Measurements from ENCODE around the gene SETD2.
"Not testable (repeated sequence)": the region's sequence is repeated elsewhere in the genome, so short reads cannot be mapped to it uniquely, and the experiment has no call there.

Gene SETD2

DNA sequence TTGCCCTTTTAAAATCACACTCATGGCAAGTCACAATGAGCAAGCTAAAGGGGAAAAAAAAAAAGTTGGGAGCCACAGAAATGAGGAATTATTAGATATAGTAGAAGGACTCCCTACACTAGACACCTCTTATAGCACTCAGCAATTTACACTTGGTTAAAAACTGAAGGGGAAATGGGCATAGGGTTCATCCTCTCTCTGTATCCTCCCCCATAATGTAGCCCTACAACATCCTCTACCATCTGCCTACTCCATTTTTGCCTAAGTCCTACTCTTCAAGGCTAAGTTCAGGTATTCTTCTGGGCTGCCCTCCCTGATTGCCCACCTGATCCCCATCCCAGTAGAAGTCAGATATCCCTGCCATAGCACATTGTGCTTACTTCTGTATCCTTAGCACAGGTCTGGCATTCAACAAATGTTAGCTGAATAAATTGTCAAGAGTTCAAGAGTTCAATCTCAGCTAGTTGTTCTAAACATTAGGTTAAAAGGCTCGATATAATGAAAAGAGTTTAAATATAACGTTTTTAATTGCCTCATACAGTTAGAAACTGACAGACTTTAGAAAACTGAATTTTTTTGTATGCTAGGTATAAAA lies 14.5 kb downstream of the SETD2 start:
- no peak for DNase-seq (ENCODE audit: low read depth)

DNA sequence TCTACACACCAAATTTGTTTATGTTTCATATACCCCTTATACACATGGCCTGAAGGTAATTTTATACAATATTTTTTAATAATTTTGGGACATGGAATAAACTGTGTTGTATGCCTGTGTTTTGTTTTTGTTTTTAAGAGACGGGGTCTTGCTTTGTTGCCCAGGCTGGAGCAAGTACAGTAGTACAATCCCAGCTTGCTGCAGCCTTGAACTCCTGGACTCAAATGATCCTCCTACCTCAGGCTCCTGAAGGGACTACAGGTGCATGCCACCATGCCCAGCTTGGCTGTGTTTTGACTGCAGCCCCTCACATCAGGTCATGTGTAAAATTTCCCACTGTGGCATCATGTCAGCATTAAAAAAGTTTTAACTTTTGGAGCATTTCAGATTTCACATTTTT lies 18.6 kb downstream of the SETD2 start:
- DNase-seq (ENCODE audit: low read depth), result no peak

DNA sequence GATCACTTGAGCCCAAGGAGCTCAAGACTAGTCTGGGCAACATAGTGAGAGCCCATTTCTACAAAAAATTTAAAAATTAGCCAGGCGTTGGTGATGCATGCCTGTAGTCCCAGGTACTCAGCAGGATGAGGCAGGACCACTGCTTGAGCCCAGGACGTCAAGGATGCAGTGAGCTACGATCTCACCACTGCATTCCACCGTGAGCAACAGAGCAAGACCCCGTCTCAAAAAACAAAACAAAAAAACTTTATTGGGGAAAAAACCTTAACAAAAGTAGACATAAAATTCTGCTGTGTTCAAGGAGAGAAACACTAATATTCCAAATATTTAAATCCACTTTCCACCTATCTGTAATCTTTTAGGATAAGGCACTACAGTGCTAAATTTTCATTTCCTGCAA lies 20.8 kb downstream of the SETD2 start:
- DNase-seq (ENCODE audit: low read depth), result no peak

DNA sequence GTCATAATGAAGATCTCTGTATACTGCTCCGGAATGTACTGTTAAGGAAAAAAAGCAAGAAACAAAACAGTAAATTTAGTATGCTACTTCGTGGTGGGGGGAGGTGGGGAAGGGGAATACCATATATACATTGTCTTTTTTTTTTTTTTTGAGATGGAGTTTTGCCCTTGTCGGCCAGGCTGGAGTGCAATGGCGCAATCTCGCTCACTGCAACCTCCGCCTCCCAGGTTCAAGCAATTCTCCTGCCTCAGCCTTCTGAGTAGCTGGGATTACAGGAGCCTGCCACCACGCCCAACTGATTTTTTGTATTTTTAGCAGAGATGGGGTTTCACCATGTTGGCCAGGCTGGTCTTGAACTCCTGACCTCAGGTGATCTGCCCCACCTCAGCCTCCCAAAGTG lies 21.4 kb downstream of the SETD2 start:
- not testable (repeated sequence) for DNase-seq (ENCODE audit: low read depth)

DNA sequence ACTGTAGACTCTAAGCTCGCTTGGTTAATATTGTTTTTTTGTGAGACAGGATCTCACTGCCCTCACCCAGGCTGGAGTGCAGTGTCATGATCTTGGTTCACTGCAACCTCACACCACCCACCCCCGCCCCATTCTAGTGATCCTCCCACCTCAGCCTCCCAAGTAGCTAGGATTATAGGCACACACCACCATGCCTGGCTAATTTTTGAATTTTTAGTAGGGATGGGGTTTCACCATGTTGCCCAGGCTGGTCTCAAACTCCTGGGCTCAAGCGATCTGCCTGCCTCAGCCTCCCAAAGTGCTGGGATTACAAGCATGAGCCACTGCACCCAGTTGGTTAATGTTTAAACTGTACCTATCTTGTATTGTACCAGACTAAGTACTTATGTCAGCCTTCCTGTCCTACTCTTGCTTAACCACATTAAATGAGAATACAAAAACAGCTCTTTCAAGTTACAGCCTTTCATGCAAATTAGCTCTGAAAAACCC lies 22.9 kb downstream of the SETD2 start:
- DNase-seq (ENCODE audit: low read depth), result not testable (repeated sequence)

DNA sequence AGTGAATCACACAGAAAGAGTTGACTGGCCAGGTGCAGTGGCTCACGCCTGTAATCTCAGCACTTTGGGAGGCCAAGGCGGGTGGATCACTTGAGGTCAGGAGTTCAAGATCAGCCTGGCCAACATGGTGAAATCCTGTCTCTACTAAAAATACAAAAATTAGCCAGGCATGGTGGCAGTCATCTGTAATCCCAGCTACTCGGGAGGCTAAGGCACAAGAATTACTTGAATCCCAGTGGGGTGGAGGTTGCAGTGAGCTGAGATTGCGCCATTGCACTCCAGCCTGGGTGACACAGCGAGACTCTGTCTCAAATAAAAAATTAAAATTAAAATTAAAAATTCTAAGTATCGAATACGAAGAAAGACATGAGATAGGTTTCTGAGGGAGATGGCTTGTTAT lies 23.4 kb downstream of the SETD2 start:
- not testable (repeated sequence) for DNase-seq (ENCODE audit: low read depth)

DNA sequence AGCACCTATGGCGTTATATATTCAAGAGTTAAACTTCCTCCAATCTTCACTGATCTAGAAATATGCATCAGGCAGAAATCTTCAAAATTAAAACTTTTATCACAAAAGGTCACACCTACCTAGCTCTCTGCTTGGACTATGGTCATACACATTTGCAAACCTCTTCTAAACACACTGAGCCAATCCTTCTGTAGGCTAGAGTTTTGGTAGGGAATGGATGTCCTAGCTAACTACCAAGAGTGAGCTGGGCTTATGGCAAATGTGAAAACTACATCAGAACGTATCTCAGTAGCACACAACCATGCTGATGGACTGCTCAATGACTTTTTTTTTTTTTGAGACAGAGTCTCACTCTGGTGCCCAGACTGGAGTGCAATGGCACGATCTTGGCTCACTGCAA lies 29.6 kb downstream of the SETD2 start:
- DNase-seq (ENCODE audit: low read depth), result no peak

DNA sequence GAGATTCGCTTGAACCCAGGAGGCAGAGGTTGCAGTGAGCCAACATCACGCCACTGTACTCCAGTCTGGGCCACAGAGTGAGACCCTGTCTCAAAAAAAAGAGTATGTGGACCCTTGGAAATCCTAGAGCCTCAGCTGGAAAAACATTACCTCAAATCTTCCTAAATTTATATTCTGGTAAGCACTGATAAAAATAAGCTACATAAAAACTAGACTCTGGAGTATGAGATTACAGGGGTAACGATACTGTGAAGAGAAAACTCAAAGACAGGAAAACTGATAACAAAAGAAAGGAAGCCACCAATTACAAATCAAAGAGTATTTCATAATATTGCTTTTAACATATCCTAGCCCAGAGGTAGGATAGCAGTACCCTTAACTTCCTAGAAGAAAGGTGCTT lies 30.3 kb downstream of the SETD2 start:
- no peak for DNase-seq (ENCODE audit: low read depth)

DNA sequence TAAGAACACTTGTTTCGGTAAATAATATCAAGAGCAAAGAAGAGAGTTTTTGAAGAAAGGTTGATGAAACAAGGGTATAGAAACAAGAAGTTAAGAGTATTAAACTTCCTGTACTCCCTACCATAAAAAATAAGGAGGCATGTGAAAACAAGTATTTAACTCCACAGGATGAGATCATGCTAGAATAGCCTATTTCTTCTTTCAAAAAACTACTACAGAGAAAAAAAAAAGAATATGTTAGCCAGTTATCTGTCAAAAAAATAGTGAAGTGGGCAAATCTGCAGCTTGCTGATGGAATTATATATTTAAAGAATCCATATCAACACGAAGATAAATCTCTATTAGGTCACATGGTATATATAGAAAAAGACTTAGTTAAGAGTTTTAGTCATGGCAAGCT lies 33.4 kb downstream of the SETD2 start:
- DNase-seq (ENCODE audit: low read depth), result no peak

DNA sequence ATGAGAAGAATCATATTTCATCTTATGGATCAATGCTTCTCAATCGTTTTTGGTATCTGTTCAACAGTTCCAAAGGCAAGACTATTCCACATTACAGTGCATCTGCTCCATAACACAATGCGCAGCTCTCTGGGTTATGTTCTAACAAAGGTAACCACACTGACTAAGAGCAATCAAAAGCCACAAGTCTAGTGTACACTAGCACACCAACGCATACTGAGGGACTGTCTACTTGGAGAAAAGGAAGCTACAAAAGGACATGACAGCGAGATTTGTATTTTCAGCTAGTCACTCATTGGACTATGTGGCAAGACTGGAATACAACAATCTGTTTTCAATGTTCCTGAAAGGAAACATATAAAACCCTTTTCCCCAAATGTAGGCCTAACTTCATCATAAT lies 35.8 kb downstream of the SETD2 start:
- no peak for DNase-seq (ENCODE audit: low read depth)

DNA sequence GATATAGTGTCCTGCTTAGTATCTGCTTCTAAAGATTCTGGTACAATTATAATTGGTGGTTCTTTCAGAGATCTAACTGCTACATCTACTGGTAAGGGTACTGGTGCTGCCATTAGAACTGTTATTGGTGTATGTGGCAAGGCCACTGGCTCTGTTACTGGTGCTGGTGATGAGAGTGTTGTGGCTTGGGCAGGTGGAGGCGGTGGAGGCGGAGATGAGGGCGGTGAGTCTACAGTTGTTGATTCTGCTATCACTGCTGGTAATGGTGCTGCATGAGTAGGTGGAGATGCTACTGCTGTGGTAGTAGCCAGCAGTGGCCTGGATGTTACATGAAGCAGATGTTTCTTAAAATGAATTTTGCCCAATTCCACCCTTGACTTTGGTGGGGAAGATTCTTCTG lies 40.1 kb downstream of the SETD2 start:
- DNase-seq (ENCODE audit: low read depth), result no peak

DNA sequence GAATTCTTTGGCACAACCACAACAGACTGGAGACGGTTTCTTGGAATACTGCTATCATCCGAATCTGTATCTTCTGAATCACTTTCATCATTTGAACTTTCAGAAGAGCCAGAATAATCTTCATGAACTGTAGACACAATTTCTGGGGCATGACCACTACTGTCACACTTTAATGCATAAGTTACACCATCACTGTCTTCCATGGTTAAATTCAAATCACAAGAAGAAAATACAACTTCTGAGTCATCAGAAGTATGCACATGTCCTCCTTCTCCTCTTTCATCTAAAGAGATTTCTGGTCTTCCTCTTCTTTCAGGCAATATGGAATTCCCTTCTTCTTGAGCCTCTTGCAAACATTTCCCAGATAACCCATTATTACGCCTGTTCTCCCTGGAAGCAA lies 42.5 kb downstream of the SETD2 start:
- DNase-seq (ENCODE audit: low read depth), result no peak

DNA sequence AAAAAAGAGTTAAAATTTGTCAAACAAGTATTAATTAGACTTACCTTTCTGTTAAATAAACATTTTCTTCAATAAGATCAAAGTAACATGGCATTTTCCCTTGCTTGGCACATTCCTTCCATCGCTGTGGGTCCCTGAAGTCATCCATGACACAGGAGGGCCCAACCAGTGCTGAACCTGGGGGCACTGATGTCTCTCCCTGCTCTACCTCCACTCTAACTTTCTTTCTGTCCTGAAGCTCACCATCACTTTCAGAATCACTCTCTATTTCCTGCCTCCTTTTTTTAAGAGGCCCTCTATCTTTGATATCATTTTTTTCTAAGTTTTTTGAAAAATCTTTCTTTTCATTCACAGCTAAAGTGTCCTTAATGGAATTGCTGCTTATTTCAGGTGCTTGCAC lies 43.8 kb downstream of the SETD2 start:
- DNase-seq (ENCODE audit: low read depth), result no peak

DNA sequence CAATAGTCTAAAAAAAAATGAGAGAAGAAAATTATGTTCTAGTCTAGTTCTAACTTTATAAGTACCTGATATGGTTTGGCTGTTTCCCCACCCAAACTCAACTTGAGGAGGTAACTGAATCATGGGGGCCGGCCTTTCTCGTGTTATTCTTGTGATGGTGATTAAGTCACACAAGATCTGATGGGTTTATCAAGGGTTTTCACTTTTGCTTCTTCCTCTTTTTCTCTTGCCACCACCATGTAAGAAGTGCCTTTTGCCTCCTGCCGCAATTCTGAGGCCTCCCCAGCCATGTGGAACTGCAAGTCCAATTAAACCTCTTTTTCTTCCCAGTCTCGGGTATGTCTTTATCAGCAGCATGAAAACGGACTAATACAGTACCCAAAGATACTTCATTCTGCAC lies 44.5 kb downstream of the SETD2 start:
- DNase-seq (ENCODE audit: low read depth), result not testable (repeated sequence)

DNA sequence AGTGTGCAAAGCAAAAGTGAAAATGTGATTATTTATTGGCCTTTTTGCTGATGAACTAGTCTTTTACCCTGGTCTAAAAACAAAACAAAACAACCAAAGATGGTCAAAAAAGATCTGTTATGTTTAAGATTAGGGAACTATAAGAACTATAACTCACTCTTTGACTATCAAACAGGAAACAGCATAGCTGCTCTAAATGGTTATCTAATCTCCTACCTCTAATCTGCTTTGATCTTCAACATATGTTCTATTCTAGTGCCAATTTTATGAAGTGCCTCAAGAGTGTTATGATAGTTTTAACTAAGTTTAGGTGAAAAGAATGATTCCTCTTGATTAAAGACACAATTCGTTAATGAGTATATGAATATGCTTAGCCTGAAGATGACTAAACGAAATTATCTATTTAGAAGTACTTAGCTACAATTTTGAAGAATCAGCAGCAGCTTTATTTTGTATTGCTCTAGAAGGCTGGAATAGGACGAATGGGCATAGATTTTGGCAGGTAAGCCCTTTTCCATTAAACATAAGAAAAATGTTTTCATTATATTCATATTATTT lies 46.0 kb downstream of the SETD2 start:
- no peak for DNase-seq (ENCODE audit: low read depth)

DNA sequence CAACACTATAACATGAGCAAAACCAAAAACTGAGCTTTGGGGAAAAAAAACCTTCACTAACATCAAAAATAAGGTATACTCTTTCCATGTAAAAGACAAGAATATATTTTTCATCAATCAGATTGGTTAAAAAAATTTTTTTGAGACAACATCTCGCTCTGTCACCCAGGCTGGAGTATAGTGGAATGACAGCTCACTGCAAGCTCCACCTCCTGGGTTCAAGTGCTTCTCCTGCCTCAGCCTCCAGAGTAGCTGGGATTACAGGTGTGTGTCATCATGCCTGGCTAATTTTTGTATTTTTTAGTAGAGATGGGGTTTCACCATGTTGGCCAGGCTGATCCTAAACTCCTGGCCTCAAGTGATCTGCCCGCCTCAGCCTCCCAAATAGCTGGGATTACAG lies 48.4 kb downstream of the SETD2 start:
- DNase-seq (ENCODE audit: low read depth), result not testable (repeated sequence)

DNA sequence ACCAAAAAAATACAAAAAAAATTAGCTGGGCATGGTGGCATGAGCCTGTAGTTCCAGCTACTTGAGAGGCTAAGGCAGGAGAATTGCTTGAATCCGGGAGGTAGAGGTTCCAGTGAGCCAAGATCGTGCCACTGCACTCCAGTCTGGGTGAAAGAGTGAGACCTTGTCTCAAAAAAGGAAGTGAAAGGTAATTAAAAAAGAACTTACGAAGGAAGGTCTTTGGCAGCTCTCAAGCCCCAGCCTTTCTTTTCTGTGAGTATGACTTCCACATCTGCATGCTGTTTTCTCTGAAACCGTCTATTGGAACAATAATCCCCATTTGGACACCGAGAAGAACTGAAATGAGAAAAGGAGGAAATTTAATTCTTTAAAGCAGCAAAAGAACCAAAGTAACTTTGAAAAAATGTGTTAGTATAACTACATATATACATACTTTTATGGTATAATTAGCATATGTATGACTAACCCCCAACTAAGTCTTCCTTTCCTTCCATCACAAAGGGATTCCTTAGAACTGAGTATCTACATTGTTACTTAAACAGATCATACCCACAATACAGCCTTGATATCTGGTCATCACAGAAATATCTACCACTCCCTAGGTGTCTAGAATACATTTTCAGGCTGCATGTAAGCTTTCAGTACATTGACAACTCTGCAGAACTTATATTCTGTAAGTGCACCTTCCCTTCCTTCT lies 50.1 kb downstream of the SETD2 start:
- no peak for DNase-seq (ENCODE audit: low read depth)

DNA sequence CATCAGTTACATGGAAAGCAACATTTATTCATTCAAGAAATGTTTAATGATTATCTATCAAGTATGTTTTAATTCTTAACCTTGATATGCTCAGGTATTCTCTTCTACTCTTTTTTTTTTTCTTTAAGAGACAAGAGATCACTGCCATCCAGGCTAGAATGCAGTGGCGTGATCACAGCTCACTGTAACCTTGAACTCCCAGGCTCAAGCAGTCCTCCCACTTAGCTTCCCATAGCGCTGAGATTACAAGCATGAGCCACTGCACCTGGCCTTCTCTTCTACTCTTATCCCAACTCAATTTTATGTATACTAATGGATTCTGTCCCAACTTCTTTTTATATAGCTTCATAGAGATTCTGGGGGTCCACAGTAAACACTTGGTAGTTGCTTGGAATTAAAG lies 50.9 kb downstream of the SETD2 start:
- no peak for DNase-seq (ENCODE audit: low read depth)

DNA sequence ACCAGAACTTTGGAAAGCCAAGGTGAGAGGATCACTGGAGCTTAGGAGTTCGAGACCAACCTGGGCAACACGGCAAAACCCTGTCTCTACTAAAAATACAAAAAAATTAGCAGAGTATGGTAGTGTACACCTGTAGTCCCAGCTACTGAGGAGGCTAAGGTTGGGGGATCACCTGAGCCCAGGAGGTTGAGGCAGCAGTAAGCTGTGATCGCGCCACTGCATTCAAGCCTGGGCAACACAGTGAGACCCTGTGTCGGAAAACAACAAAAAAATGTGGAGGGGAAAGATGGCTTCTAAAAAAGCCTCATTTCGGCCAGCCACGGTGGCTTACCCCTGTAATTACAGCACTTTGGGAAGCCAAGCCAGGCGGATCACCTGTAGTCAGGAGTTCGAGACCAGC lies 54.5 kb downstream of the SETD2 start:
- no peak for DNase-seq (ENCODE audit: low read depth)

DNA sequence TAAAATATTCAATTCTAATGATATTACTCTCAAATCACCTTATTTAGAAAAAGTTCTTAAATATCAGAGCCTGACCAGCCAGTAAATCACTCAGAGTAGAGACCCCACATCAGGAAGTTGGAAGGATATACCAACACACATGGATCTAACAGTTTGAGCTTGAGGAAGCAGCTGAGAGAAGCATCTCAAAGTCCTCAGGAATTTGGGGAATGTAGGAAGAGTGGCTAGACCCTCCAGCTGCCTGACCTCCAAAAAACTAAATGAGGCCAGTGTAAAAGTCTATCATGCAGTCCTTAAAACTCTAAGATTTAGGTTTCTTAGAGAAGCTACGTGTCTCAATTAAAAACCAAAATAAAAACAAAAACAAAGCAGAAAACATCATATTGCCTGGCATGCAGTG lies 55.4 kb downstream of the SETD2 start:
- DNase-seq (ENCODE audit: low read depth), result no peak

DNA sequence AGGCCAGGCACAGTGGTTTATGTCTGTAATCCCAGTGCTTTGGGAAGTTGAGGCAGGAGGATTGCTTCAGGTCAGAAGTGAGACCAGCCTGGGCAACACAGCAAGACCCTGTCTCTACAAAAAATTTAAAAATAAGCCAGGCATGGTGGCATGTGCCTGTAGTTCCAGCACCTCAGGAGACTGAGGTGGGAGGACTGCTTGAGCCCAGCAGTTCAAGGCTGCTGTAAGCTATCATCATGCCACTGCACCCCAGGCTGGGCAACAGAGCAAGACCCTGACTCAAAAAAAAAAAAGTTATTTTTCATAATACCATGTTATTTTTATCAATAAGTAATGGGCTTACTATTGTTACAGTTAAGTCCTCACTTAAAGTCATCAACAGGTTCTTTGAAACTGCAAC lies 59.7 kb downstream of the SETD2 start:
- DNase-seq (ENCODE audit: low read depth), result no peak

DNA sequence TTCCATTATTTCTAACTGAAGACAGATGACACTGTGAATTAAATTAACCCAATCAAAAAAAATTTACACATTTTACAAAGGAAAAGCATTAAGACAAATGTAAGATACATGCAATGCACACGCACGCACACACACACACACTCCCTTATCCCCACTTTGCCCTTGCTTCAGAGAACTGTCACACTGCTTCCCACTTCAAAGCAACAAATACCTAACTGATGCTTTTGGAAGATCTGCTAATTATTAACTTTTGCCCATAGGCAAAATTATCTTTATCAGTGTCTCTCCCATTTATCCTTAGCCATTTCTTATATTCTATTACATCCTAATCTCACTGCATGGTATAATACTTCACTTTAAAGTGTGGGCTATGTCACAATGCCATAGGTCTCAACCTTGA lies 60.3 kb downstream of the SETD2 start:
- DNase-seq (ENCODE audit: low read depth), result no peak

DNA sequence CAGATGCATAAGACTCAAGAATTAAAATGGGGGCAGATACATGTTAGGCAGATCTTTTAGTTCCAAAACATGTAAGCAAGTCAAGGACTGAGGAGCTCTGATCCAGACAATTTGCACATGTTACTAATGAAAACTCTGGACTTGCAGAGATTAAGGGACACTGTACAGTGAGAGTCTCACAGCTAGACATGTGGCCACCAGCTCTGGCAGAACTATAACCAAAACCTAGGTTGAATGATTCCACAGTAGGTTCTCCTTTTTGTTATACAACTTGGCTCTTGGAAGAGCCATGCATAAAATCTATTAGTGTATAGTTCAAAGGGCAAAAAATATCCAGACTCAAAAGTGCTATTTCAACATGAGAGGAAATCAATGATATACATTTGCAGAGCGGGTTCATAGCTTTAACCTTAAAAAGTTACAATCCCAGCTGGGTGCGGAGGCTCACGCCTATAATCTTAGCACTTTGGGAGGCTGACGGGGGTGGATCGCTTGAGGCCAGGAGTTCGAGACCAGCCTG lies 61.8 kb downstream of the SETD2 start:
- DNase-seq (ENCODE audit: low read depth), result no peak

DNA sequence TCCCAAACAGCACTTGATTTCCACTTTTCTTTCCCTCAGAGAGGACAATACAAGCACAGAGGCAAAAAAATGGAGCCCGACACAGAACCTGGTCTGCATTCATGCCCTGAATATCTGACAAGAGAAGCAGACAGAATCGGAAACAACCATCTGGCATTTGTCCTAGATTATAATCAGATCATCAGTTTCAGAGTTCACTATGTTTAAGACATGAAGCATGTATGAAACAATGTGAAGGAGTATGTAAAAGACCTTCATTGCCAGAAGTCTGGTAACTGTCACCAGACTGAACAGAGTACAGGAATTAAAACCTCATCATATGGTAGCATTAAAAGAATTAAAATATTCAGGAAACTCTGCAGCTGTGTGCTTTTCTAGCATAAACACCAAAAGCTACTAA lies 65.0 kb downstream of the SETD2 start:
- no peak for DNase-seq (ENCODE audit: low read depth)

Data from activated T-helper 9 cell treated with anti-CD3 and anti-CD28 coated beads, Interleukin-2, amount 50 U/mL, for 16 hours (primary cell).